ENCODE measurements around the gene ENPP3.

The ENPP3 gene

GRCh38 chr6:131642987-131643611 lies 6.0 kb downstream of the ENPP3 start:
- no peak for DNase-seq

DNA sequence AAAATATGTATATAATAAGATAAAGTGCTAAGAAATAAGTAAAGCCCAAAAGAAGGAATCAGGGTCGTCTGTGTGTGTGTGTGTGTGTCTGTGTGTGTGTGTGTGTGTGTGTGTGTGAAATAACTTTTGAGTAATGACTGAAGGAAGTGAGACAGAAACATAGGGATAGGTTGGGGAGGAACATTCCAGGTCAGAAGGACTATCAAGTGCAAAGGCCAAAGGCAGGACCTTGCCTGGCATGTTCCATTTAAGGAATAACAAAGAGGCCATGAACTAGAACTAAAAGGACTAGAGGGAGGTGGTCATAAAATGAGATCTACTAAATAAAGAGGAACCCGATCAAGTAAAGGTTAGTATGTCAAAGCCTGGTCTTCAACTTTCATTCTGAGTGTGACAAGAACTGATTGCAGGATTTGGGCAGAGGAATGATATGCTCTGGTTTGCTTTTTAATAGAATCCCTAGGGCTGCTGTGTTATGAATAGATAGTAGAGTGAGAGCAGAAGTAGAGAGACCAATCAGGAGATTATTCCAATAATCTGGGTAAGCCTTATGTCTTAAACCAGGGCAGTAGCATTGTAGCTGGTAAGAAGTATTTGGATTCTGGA lies 6.9 kb downstream of the ENPP3 start:
- no peak for DNase-seq

DNA sequence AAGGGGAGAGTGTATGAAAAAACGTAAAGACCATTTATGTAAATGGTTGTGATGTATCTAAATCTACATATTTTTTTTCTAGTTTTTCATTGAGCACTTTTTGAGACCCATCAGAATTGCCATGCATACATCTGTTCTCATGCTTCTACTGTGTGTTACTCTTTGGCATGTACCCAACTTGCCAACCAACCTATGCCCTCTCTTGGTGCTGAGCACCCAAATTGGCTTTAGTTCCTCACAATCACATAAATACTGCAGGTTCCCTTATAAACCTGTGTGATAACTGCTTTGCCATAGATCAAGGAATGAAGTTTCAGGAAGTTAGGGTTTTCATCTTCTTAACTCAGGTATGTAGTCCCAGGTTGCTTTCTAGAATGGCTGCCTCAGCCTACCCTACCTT lies 7.8 kb downstream of the ENPP3 start:
- DNase-seq: no peak

GRCh38 chr6:131645846-131646245 lies 8.7 kb downstream of the ENPP3 start:
- DNase-seq: no peak

GRCh38 chr6:131646249-131646670 lies 9.2 kb downstream of the ENPP3 start:
- no peak for DNase-seq

- DNase-seq: no peak
These were observed 14.7 kb downstream of the ENPP3 start for GRCh38 chr6:131651782-131652181.

- no peak for DNase-seq
These were observed 15.4 kb downstream of the ENPP3 start for GRCh38 chr6:131652472-131652871.

GRCh38 chr6:131654326-131654725 lies 17.2 kb downstream of the ENPP3 start:
- no peak for DNase-seq

DNA sequence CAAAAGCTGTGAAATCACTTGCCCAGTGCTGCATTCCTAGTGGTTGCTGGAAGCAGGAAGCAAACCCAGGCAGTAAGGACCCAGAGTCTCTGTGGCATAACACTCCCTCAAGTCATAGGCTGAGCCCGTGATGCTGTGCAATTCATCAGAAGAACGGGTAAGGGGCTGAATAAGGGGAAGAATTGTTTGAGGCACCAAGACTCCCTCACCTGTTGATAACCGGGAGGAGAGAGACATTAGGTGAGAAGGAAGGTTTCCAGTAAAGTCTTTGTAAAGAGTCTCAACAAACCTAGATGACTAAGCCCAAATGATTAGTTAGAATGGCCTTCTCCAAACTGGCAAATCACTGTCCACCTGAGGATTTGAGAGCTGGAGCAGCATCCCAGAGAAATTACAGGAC lies 18.3 kb downstream of the ENPP3 start:
- no peak for DNase-seq

DNA sequence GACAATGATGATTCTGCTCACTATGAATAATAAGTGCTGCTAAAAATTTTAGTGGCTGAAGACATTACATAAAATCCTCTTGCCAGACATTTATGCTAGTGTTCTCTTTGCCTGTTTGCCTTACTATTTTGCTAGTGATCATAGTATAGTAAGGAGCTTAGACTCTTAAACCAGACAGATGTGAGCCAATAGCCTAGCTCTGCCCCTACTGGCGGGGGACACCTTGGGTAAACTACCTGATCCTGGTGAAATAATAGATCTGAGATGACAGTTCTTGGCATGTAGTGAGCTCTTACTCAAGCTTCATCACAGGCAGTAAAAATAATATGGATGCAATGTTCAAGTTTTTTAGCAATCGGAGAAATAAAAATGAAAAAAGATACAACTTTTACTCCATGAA lies 18.8 kb downstream of the ENPP3 start:
- no peak for DNase-seq

- no peak for DNase-seq
These were observed 19.6 kb downstream of the ENPP3 start for GRCh38 chr6:131656667-131657066.

DNA sequence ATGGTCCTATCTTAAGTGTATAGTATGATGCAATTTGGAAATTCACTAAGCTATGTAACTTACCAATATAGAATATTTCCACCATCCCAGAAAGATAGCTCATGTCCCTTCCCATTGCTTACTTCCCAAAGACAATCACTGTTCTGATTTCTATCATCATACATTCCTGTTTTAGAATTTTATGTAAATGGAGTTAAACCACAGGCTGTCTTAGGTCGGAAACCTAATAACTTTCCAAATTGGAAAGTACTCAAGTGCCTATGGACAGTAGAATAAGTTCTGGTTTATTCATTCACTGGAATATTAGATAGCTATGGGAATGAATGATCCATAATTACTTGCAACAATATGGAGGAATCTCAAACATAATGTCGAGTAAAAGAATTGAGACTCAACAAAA lies 20.1 kb downstream of the ENPP3 start:
- no peak for DNase-seq

- no peak for DNase-seq
These were observed 20.6 kb downstream of the ENPP3 start for GRCh38 chr6:131657630-131658111.

GRCh38 chr6:131658287-131658686 lies 21.2 kb downstream of the ENPP3 start:
- no peak for DNase-seq

- no peak for DNase-seq
These were observed 23.1 kb downstream of the ENPP3 start for GRCh38 chr6:131660195-131660594.

- no peak for DNase-seq
These were observed 26.6 kb downstream of the ENPP3 start for GRCh38 chr6:131663578-131664165.

DNA sequence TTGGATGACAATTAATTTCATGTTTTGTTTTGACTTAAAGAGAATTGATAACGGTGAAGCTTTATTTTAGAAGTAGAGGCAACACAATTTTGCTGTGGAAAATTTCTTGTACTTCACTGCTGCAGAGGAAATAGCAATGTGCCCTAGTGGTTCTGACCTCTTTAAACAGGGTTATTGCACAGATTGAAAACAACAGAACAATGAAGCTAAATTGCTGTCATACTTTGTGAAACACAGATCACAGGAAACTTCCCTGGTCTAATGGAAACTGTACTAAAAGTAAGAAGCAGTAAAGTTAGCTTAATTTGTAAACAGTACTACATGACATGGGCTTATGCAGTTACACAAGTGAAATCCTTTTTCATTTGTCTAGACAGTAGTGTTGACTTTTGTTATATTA lies 32.8 kb downstream of the ENPP3 start:
- no peak for DNase-seq

- no peak for DNase-seq
These were observed 36.1 kb downstream of the ENPP3 start for GRCh38 chr6:131673184-131673583.

DNA sequence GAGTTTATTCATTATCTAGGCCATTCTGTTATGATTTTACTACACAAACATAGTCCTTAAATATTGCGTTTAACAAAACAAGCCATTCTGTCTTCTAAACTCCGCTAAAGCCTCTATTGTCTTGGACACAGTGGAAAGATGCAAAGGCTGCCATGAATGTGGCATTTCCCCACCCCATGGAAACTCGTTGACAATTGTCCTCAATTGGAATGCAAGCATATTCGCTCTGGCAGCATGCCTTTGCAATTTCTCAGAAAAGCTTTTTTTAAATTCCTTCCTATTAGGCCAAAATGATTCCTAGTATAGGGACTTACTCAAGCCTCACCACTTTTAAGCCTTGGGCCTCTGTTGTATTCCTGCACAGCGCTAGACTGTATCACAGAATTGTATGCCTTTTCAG lies 41.3 kb downstream of the ENPP3 start:
- DNase-seq: no peak

DNA sequence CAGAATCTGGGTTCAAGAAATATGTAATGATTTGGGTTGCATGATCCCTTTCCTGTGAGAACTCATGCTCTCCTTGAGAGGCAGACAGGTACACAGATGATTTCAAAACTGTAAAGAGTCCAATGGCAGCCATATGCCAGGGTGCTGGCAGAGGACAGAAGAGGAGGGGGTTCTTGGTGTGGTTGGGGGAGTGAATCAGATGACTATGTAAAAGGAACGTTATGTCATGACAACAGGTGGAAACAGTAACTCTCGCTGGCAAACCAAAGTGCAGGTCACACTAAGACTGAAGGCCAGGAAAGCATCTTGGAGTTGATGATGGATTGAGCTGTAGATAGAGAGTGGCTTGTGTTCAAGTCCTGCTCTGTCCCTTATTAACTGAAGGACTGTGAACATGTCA lies 43.8 kb downstream of the ENPP3 start:
- no peak for DNase-seq

- no peak for DNase-seq
These were observed 44.5 kb downstream of the ENPP3 start for GRCh38 chr6:131681585-131681984.

DNA sequence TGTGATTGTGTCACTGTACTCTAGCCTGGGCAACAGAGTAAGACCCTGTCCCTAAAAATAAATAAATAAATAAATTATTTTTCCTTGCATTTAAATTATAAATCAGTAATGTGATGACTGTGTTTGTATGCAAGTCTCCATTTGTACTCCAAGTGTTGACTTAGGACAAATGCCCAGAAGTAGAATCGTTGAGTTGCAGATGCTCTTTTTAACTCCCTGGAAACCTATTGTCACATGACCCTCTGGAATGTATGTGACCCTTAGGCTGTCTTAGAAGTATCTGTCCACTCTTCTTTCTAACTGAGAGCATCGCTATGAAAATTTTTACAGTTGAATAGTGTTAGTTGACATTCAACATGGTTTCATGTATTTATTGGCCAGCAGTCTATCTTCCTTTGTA lies 45.3 kb downstream of the ENPP3 start:
- DNase-seq: no peak

- no peak for DNase-seq
These were observed 46.4 kb downstream of the ENPP3 start for GRCh38 chr6:131683479-131683878.

DNA sequence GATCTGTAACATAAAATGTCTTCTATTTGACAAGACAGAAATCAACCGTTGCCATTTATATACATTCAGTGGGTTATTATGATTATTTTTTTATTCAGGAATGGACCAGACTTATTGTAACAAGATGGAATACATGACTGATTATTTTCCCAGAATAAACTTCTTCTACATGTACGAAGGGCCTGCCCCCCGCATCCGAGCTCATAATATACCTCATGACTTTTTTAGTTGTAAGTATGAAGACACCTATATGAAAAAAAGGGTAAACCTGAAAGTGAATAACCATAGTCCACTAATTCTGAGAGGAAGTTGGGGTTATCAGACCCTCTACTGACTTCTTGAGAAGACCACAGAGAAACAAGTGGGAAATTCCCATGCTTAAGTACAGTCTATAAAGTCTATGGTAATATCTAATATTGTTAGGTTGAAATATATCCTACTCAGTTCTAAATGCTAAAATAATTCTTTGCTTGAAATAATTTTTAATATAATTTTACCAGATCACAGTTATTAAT lies 48.2 kb downstream of the ENPP3 start:
- DNase-seq: no peak

Data from activated CD4-positive, alpha-beta T cell treated with anti-CD3 and anti-CD28 coated beads for 1 hour (primary cell).